B cell (primary cell): ENCODE data around the gene STK33. TPM values are rescaled to one million over a fixed set of nuclear protein-coding genes. Genes with fewer than 3 reads are reported as not detected.

ENCODE experiments used
- ATAC-seq: fragments of 200-7000 bp; cut with Tn5 transposase; one replicate; pipeline ENCODE4 v1.10.0; 2021; ENCODE audit warnings: low read depth, mild to moderate bottlenecking, moderate number of reproducible peaks, moderate library complexity
- CTCF ChIA-PET: fragments of 350-600 bp; sonication (Branson Sonifier 250); formaldehyde crosslinking; loops from one replicate; lab custom pipeline; 2021; ENCODE audit warnings: antibody characterized with exemption, inconsistent platforms; lab: Charles Lee
- POLR2A ChIA-PET: fragments of 350-600 bp; sonication (Branson Sonifier 250); formaldehyde crosslinking; loops from one replicate; lab custom pipeline; 2021; ENCODE audit warnings: antibody characterized with exemption; lab: Charles Lee
- DNase-seq: peaks from one replicate; pipeline ENCODE4 v3.0.0; 2013
- H2AFZ ChIP-seq: 2 replicates; pipeline ENCODE4 v1.6.1; 2012; ENCODE audit warnings: mild to moderate bottlenecking, low read depth, low read length; ENCODE audit not compliant: insufficient read depth, poor library complexity, severe bottlenecking
- H3K27ac ChIP-seq, 2 donors: 1 replicate in 1 of 2; 2 replicates in 1 of 2; pipeline ENCODE4 v1.5.1; 2012 to 2013; ENCODE audit warnings: low read length in 2 of 2, mild to moderate bottlenecking in 2 of 2, moderate library complexity in 1 of 2
- H3K27me3 ChIP-seq, 4 experiments: fragments of 200-600 bp in 1 of 4; sonication (generic) in 1 of 4; replicated peaks in 1 of 4; 1 replicate in 2 of 4; 2 replicates in 2 of 4; pipeline versions ENCODE4 v1.6.1 to v1.7.0; 2013 to 2016; ENCODE audit warnings: low read length in 3 of 4, mild to moderate bottlenecking in 2 of 4, mixed read lengths in 1 of 4, moderate library complexity in 1 of 4; ENCODE audit not compliant: insufficient read depth in 4 of 4, control insufficient read depth in 3 of 4; ENCODE audit errors: control extremely low read depth in 1 of 4
- H3K36me3 ChIP-seq, 2 experiments: replicated peaks in 1 of 2; 1 replicate in 1 of 2; 2 replicates in 1 of 2; pipeline versions ENCODE4 v1.6.1 to v1.7.1; 2013; ENCODE audit warnings: low read length in 1 of 2; ENCODE audit not compliant: insufficient read depth in 2 of 2, control insufficient read depth in 1 of 2; ENCODE audit errors: control extremely low read depth in 1 of 2, extremely low read depth in 1 of 2
- H3K4me1 ChIP-seq, 2 donors: fragments of 200-600 bp in 1 of 2; sonication (generic) in 1 of 2; 1 replicate in 1 of 2; 2 replicates in 1 of 2; pipeline versions ENCODE4 v1.5.1 to v1.6.1; 2013 to 2017; ENCODE audit warnings: low read length in 2 of 2; ENCODE audit not compliant: control insufficient read depth in 2 of 2, insufficient read depth in 2 of 2
- H3K4me2 ChIP-seq: replicated peaks from 2 replicates; pipeline ENCODE3; 2012; ENCODE audit warnings: mild to moderate bottlenecking, low read depth, low read length; ENCODE audit not compliant: poor library complexity, severe bottlenecking
- H3K4me3 ChIP-seq, 5 experiments: fragments of 200-600 bp in 1 of 5; sonication (generic) in 1 of 5; 1 replicate in 3 of 5; 2 replicates in 2 of 5; pipeline versions ENCODE4 v1.5.1 to v1.7.0; 2011 to 2016; ENCODE audit warnings: low read length in 4 of 5, mild to moderate bottlenecking in 4 of 5, low read depth in 2 of 5, control low read depth in 1 of 5, moderate library complexity in 1 of 5; ENCODE audit not compliant: insufficient read depth in 1 of 5; ENCODE audit errors: control extremely low read depth in 1 of 5, extremely low read depth in 1 of 5
- H3K79me2 ChIP-seq: fragments of 200-600 bp; sonication (generic); one replicate; pipeline ENCODE4 v1.6.0; 2016; ENCODE audit warnings: low read length; ENCODE audit not compliant: control insufficient read depth, insufficient read depth
- H3K9ac ChIP-seq: fragments of 200-600 bp; sonication (generic); 2 replicates; pipeline ENCODE4 v1.6.1; 2017; ENCODE audit warnings: mild to moderate bottlenecking, low read length, moderate library complexity
- H3K9me3 ChIP-seq, 3 donors: one replicate each; pipeline versions ENCODE4 v1.6.1 to v1.7.1; 2013; ENCODE audit warnings: low read length in 2 of 3; ENCODE audit not compliant: control insufficient read depth in 2 of 3, insufficient read depth in 1 of 3; ENCODE audit errors: control extremely low read depth in 1 of 3
- H4K20me1 ChIP-seq: 2 replicates; pipeline ENCODE4 v1.6.0; 2012; ENCODE audit warnings: mild to moderate bottlenecking, low read length; ENCODE audit not compliant: insufficient read depth, control insufficient read depth, poor library complexity, severe bottlenecking
- H3K27ac Mint-ChIP-seq: one replicate; pipeline ENCODE4 v1.8.0; 2021; ENCODE audit warnings: mixed read lengths
- H3K27me3 Mint-ChIP-seq: one replicate; pipeline ENCODE4 v1.8.0; 2021; ENCODE audit warnings: mixed read lengths
- H3K4me1 Mint-ChIP-seq: one replicate; pipeline ENCODE4 v1.8.0; 2021; ENCODE audit warnings: mixed read lengths
- H3K4me3 Mint-ChIP-seq: one replicate; pipeline ENCODE4 v1.8.0; 2021; ENCODE audit warnings: mixed read lengths
- H3K9me3 Mint-ChIP-seq: one replicate; pipeline ENCODE4 v1.8.0; 2022; ENCODE audit warnings: mixed read lengths; ENCODE audit not compliant: insufficient read depth
- CTCF ChIP-seq: fragments of 200-600 bp; IDR thresholded peaks from one replicate; pipeline ENCODE4 v1.8.0; 2022; ENCODE audit warnings: antibody characterized with exemption, mild to moderate bottlenecking
- EZH2 ChIP-seq: IDR thresholded peaks from 2 replicates; pipeline ENCODE4 v1.6.1; 2012; ENCODE audit warnings: borderline replicate concordance, low read depth, mild to moderate bottlenecking, moderate library complexity, low read length; ENCODE audit not compliant: insufficient read depth, poor library complexity, severe bottlenecking
- WGBS: methylation state at CpG from one replicate; pipeline ENCODE4 v1.1.5; 2013; ENCODE audit warnings: missing lambda C conversion rate; ENCODE audit not compliant: insufficient coverage; 5-methylcytosine and 5-hydroxymethylcytosine counted together
- intact Hi-C: fragments of 100-400 bp; cut with micrococcal nuclease; formaldehyde crosslinking; loops from one replicate; pipeline ENCODE4 v1.10.0; 2022
- polyA plus RNA-seq: library from polyadenylated mRNA; depleted of rRNA; stranded (reverse); fragments of >200 nt; gene quantifications from 2 replicates; pipeline ENCODE4 v1.2.3, GENCODE V29; 2012
- total RNA-seq, 2 donors: library from RNA; stranded (reverse); fragments of 120-200 nt in 1 of 2; gene quantifications; 1 replicate in 1 of 2; 2 replicates in 1 of 2; pipeline versions ENCODE4 v1.2.3 to v1.2.4, GENCODE V29; 2013 to 2022

Gene STK33
- total and polyA plus RNA-seq, 2 donors (not counting 1 experiment from before 2014, with no cell fraction given), result 3.1 to 9.3 TPM

GRCh38 chr11:8601376-8602133, 7.5 kb upstream of the STK33 start:
- Histone ChIP-seq H4K20me1 (no peaks in the 10 kb centered on the region), H3K27me3 (peaks cover 0 to 5% (median 3%) of the 10 kb centered on the region in 4 experiments), H3K9me3 (no peaks in the 10 kb centered on the region), H3K9ac (no peak overlapping the region), H3K4me2 (no peak overlapping the region), H3K4me1 (no peaks in the 10 kb centered on the region), H2AFZ (no peak overlapping the region), H3K79me2 (no peaks in the 10 kb centered on the region), H3K27ac (no peak overlapping the region), H3K36me3 (no peaks in the 10 kb centered on the region), H3K4me3 (no peak overlapping the region)
- ChIA-PET POLR2A (no interaction called here), CTCF (no interaction called here)
- no peaks in the 10 kb centered on the region for H3K4me1 Mint-ChIP-seq
- DNase-seq, result no peak
- no peak overlapping the region for H3K4me3 Mint-ChIP-seq
- peaks cover 37% of the 10 kb centered on the region for H3K27me3 Mint-ChIP-seq
- ATAC-seq, result no peak
- no peak overlapping the region for H3K27ac Mint-ChIP-seq
- intact Hi-C loops, result no loop called here
- TF ChIP-seq EZH2 (no peak), CTCF (no peak)
- WGBS, result 92% methylated on average over 5 of the region's 9 CpGs
- H3K9me3 Mint-ChIP-seq, result no peaks in the 10 kb centered on the region

- no peak overlapping the region for H3K4me3 ChIP-seq
- H2AFZ ChIP-seq, result no peak overlapping the region
- H3K27me3 ChIP-seq, result no peaks in the 10 kb centered on the region
- H3K4me2 ChIP-seq, result no peak overlapping the region
- H3K4me1 ChIP-seq, result peaks cover 8 to 9% of the 10 kb centered on the region in 2 donors
- H3K27me3 Mint-ChIP-seq, result peaks cover 20% of the 10 kb centered on the region
- ChIA-PET POLR2A (no interaction called here), CTCF (interaction anchor here (0.8 kb wide), 1 partner anchor 24 kb away, joined by 5 read pairs; no protein-coding TSS in a partner anchor)
- DNase-seq, result no peak
- WGBS, result no CpG with 5 or more reads among the region's 1 CpG
- no peaks in the 10 kb centered on the region for H3K9me3 Mint-ChIP-seq
- H3K9ac ChIP-seq, result no peak overlapping the region
- H3K4me1 Mint-ChIP-seq, result peaks cover 10% of the 10 kb centered on the region
- intact Hi-C loops, result no loop called here
- H3K36me3 ChIP-seq, result no peaks in the 10 kb centered on the region
- no peaks in the 10 kb centered on the region for H3K79me2 ChIP-seq
- no peaks in the 10 kb centered on the region for H3K9me3 ChIP-seq
- H4K20me1 ChIP-seq, result no peaks in the 10 kb centered on the region
- TF ChIP-seq CTCF (no peak), EZH2 (no peak)
- H3K4me3 Mint-ChIP-seq, result no peak overlapping the region
- no peak overlapping the region for H3K27ac ChIP-seq
- H3K27ac Mint-ChIP-seq, result no peak overlapping the region
- ATAC-seq, result no peak
Measured at GRCh38 chr11:8598506-8598905, 4.5 kb upstream of the STK33 start.
